IPS-11a (cell line): ENCODE results near the gene EFR3B.

Source experiments
- H3K4me3 ChIP-seq: one replicate; pipeline ENCODE4 v1.5.1; 2013; ENCODE audit warnings: low read depth, low read length, control low read depth

Gene EFR3B

DNA sequence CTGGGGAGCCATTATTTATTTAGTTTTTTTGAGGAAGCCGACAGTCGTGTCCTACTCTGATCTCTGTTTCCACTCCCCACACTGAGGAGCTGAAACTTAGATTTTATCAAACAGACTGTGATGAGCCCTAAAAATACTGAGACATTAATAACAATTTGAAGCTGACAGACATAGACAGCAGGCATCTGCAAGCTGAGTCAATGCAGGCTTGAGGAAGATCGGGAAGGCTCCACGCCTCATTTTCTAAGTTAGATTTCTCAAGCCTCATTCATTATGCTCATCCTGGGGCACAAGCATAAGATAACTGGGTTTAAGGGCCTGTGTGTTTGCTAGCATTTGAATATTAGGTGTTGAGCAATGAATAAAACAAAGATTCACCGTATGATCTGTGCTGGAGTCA lies 26.3 kb downstream of the EFR3B start:
- no peak overlapping the region for H3K4me3 ChIP-seq

DNA sequence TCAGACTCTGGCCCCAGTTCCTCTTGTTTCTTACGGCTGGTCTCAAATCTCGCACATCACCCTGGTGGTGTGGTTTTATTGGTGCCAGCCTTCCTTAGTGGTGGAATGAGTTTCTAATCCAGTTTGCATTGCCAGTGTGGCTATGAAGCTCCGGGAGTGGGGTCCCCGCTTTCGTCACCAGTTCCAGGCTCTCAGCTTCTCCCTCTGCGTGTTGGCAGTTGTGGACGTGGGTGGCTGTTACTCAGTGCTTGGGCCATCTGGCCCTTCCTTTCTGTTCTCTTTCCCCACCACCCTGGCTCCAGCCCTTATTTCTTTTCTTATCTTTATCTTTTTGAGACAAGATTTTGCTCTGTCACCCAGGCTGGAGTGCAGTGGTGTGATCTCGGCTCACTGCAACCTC lies 30.1 kb downstream of the EFR3B start:
- H3K4me3 ChIP-seq, result no peak overlapping the region

DNA sequence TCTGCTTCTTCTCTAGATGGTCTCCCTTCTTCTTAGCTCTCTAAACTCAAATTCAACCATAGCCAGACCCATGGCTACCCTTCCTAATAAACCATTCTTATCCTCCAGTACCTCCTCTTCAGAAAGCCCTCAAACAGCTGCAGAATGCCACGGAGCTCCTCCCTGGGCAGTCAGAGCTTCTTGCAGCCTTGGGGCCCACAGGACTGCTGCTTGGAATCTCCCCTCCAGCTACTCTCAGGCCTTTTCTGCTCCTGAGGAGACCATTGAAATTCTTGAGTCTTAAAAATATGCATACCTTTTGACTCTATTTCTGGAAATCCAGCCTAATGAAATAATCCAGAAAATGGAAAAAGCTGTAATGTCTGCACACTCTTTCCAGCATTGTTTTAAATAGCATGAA lies 30.7 kb downstream of the EFR3B start:
- no peak overlapping the region for H3K4me3 ChIP-seq

DNA sequence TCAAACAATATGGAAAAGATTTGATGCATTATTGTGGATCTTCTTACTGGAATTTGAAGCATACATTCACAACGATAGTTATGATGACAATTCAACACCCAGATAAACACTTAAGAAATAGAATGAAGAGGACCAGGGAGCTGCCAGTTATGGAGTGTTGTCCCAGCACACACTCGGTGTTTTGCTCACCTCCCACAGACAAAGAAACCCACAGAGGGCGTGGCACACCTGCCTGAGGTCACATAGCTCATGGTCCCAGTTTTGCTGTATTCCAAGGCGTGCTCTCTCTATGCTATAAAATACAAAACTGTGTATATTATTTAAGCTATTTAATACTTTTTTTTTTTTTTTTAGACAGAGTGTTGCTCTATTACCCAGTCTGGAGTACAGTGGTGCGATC lies 31.1 kb downstream of the EFR3B start:
- no peak overlapping the region for H3K4me3 ChIP-seq

DNA sequence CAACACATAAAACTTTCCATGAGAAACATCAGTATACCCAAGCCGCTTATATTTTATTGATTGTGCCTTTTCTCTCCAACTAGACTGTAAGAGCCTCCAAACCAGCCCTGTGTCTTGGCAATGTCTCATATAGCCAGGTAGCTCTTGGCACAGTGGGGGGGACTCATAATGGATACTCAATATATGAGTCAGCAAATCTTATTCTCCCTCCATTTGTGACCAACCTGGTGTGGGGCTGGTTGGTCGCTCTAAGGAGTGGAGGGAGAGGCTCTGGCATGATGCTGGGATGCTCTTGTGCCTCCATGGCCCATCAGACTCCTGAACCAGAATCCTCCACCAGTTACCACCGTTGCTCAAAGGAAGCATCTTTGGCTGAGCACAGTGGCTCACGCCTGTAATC lies 32.0 kb downstream of the EFR3B start:
- no peak overlapping the region for H3K4me3 ChIP-seq

DNA sequence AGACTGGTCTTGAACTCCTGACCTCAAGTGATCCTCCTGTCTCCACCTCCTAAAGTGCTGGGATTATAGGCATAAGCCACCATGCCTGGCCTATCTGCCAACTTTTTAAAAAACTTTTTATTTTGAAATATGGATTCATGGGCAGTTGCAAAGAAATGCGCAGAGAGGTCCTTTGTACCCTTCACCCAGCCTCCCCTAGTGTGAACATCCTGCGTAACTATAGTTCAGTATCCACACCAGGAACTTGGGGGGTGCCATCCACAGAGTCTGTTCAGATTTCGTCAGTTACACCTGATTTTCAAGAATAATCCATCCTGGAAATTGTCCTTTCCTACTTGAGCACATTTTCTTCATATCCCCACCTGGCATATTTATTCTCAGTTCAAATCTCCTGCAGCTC lies 33.0 kb downstream of the EFR3B start:
- no peak overlapping the region for H3K4me3 ChIP-seq

DNA sequence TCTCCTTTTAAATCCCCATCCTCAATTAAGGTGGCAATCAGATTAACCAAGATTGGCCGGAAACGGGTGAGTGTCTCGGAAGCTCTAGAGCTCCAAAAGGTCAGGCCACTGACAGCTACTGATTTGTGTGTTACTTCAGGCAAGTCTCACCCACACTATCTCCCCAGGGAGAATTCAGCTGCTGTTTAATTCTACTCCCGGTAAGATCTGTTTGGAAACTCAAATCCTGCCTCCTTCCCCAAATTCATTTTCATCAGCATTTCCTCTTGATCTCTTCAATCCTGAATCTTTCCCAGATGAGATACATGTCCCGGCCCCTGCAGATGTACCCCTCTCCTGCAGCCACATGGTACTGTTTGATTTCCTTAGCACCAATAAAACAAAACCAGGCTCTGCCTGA lies 34.9 kb downstream of the EFR3B start:
- no peak overlapping the region for H3K4me3 ChIP-seq

DNA sequence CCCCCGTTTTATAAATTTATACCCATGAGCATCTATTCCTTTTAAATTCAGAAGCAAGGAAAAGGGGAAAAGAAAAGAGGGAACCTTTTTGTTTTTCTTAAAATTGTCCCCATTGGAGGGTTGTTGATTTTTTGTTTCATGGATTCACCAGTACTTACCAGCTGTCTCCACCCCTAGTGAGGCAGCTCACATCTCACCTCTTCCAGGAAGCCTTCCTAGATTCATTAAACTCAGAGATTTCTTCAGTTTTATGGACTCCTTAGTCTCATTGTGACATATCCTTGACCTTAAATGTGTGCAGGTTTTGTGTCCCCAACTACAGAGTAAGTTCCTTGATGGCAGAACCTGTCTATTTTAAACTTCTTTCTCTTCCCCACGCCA lies 35.9 kb downstream of the EFR3B start:
- H3K4me3 ChIP-seq, result no peak overlapping the region

DNA sequence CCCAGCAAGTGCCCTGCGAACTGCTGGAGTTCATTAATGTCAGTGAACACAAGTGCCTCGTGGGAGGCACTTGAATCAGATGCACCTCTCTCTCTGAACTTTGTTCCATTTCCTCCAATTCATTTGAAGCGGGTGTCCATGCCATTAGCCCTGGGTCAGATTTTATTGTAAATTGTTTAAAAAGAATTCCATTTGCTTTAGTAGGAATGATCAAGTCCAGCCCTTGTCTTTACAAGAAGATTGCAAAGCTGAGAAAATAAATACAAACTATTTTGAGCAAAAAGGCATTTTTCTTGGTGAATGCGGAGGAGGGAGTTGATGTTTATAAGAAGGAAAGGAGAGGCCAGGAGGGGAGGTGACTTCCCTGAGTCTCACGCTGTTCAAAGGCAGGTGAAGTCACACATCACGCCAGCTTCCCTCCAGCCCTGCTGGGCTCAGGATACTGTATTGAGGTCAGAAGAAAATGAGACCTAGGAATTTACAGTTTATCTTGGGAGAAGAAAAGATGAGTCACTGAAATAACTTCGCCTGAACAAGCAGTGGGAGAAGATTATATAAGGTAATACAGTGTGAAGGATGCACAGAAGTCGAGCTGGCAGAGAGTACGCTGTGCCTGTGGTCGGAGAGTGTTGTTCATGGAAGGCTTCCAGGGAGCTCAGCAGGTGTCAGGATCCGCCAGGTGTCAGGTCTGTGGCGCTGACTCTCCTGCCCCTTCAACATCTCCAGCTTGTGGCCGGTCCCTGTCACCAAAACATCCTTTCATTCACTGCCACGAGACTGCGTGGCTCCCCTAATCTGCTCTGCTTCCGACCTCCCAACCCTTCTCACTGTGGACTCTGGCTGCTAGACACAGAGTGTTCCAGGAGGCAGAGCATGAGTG lies 36.5 kb downstream of the EFR3B start:
- no peak overlapping the region for H3K4me3 ChIP-seq

DNA sequence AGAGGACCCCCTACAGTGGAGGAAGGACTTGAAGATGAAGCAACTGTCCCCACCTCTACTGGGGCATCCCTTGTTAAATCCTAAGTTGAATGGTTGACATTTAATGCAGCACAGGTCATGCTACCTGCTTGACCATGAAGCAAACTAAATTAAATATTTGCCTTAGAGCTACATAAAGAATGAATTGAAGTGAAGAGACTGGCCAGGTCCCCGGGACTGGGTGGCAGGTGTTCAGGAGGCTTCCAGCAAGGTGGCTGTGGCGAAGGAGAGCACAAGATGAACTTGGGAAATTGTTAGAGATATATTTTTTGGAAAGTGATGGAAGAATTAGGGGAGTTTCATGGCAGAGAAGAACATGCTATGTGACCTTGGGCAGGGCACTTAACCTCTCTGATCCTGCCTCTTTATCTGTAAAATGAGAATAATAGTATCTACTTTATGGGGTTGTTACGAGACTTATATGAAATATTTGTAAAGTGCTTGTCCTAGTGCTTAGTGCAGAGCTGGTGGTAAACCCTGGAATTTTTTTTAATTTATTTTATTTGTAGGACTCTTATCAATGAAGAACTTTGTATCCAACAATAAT lies 37.3 kb downstream of the EFR3B start:
- H3K4me3 ChIP-seq, result no peak overlapping the region

DNA sequence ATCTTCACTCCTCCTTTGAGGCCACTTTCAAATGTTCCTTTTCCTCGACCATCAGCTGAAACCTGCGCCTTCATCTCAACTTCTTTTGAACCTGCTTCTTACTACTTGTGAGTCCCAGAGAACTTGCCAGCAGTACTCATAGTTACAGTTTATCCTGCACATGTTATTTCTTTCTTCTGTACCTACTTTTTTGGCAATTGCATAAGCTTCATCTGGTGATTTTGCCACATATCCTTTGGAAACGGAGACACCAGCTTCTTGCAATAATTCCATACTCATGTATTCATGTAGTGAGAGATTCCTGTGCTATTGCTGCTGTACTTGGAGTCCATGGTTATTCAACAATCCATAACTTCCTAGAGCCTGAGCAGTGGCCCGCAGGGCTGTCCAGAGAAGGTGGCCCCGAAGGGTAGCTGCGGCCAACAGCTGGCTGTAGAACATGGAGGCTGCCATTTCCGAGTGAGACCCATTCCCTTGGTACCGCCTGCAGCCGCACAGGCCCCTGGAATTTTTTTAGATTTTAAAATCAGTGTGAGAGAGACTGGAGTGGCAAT lies 39.4 kb downstream of the EFR3B start:
- H3K4me3 ChIP-seq, result no peak overlapping the region

DNA sequence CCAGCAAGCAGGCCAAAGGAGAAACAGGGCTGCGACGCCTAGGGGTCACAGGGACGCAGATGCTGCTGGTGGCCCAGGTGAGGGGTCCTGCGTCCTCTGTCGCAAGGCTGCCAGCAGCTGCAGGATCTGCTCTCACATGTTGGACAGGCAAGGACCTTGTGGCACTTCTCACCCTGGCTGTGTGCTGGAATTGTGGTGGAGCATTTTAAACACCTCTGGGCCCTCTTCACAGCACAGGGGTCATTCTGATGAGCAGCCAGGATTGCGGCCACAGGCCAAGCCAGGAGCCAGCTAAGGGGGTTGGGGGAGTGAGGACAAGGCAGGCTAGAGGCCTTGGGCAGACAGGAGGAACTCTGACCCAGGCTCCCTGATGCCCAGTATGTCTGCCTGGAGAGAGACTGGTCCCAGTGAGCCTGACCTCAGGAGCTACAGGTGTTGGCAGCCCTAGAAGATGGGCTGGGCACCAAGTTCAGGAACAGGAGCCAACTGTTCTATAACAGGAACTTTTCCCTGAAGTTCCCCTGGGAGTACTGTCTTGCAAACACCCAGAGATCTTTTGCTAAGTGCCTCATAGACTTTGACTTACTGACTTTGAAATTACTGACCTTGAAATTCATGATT lies 40.2 kb downstream of the EFR3B start:
- no peak overlapping the region for H3K4me3 ChIP-seq

DNA sequence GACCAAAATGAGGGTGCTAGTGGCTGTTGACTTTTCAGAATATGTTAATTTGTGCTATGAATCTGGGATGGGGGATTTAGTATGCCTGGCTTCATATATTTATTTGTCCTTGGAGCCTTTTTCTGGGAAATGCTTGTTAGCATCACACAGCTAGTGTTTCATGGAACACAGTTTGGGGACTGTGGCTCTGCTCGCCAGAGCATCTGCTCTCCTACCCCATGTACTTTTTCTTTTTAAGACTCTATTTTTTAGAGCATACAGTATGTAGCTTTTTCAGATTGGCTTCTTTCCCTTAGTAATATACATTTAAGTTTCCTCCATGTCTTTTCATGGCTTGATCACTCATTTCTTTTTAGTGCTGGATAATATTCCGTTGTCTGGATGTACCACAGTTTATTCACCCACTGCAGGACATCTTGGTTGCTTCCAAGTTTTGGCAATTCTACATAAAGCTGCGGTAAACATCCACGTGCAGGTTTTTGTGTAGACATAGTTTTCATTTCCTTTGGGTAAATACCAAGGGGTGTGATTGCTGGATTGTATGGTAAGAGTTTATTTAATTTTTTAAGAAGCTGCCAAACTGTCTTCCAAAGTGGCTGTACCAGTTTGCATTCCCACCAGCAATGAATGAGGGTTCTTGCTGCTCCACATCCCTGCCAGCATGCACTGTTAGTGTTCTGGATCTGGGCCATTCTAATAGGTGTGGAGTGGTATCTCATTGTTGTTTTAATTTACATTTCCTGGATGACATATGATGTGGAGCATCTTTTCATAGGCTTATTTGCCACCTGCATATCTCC lies 44.1 kb downstream of the EFR3B start:
- H3K4me3 ChIP-seq, result no peak overlapping the region

DNA sequence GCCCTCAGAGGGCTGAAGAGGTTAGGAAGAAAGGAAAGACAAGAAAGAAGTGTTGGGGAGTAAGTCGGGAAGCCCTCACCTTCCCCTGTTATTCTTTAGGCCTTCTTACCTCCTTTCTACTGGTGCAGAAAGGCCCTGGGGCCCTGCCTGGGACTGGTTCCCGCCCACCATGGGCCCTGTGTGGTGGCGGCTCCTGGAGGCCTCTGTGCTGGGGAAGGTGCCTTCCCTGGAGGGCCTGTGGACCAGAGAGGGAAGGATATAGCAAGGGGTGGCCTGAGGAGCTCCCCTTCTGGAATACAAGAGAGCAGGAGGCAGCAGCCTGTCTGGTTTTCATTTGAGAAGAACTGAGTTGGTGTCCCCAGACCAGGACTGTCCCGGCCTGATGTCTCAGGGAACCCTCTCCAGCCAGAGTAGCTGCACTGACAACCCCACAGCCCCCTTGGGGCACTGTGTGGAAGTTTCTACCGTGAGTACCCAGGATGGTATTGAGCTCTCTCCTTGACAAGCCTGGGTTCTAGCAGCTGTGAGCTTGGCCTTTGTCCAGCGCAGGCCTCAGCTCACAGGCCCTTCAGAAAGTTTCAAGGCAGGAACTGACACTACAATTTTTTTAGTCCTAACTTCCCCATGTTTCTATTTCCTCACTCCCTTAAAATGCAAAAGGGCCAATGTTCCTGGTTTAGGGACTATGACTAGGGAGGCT lies 47.1 kb downstream of the EFR3B start:
- no peak overlapping the region for H3K4me3 ChIP-seq

DNA sequence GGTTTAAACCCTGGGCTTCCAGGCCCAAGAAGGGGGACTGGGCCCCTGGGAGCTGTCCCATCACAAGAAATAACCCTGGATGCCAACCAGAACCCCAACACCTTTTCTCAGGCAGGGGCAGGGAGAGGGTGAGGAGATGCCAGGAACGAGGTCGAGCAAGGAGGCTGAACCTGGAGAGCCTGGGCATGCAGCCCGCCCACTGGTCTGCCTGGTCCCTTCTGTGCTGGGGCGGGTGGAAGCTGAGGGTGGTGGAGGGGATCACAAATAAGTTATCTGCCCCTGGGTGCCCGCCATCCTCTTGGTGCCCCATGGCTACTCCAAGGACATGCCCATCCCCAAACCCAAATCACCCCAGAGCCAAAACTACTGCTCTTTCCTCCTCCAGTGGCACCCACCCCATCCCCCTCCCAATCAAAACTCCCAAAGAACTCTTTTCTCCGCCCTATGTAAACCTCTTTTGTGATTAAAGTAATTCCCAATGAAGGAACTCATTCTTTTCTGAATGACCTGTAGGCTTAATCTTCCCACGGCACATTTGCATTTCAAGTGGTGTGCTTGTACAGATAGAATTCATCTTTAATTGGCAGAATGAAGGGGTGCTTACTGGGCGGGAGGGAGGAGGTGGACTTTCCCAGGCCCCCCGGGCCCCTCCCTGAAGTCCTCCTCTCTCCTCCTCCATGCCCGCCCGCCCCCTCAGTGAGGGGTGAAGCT lies 47.9 kb downstream of the EFR3B start:
- no peak overlapping the region for H3K4me3 ChIP-seq

DNA sequence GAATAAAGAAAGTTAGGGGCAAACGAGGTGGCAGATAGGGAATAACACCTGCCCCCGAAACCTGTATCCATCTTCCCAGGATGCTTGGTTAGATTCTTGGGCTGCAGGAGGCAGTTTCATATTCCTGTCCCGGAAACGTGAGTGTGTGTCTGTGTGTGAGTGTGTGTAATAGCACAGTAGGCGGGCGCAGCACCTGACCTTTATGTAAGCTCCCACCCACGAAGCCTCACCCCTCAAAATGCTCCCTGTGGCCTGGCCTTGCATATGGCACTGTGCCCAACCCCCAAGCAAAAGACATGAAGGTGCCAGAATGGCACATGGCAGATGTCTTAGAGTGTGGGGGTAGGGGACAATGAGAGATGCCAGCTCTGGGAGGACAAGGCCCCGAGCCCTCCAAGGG lies 48.9 kb downstream of the EFR3B start:
- no peak overlapping the region for H3K4me3 ChIP-seq

DNA sequence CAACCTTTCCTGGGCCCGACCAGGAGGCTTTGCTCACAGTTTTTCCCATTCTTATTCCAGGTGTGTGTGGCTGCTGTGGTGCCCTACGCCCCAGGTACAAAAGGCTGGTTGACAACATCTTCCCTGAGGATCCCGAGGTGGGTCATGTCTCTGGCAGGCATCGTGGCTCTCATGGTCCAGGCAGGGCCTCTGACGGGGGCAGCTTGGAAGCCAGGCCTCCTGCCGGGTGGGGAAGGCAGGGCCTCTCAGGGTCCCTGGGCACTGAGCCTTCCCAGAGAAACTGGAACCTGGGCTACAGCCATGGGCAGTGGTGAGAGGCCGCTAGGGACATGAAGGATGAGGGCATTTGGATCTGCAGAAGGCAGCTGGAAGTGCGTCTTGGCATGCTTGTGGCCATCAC lies 49.4 kb downstream of the EFR3B start:
- no peak overlapping the region for H3K4me3 ChIP-seq

DNA sequence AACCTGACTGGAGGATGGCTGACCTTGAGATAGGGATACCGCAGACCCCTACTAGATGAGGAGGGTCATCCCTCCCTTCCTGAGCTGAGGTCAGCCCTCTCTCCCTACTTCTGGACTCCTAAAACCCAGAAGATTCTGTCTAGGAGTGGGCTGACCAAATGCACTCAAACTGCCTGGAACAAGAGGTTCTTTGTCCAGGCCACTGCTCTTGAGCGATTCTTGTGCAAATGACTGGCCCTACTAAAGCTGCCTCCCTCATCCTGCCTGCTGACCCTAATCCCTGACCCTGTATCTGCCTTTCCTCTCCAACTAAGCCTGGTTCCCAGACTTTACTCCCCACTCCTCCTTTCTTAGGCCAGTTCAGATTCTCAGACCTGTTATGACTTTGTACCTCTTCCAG lies 56.2 kb downstream of the EFR3B start:
- H3K4me3 ChIP-seq, result no peak overlapping the region

DNA sequence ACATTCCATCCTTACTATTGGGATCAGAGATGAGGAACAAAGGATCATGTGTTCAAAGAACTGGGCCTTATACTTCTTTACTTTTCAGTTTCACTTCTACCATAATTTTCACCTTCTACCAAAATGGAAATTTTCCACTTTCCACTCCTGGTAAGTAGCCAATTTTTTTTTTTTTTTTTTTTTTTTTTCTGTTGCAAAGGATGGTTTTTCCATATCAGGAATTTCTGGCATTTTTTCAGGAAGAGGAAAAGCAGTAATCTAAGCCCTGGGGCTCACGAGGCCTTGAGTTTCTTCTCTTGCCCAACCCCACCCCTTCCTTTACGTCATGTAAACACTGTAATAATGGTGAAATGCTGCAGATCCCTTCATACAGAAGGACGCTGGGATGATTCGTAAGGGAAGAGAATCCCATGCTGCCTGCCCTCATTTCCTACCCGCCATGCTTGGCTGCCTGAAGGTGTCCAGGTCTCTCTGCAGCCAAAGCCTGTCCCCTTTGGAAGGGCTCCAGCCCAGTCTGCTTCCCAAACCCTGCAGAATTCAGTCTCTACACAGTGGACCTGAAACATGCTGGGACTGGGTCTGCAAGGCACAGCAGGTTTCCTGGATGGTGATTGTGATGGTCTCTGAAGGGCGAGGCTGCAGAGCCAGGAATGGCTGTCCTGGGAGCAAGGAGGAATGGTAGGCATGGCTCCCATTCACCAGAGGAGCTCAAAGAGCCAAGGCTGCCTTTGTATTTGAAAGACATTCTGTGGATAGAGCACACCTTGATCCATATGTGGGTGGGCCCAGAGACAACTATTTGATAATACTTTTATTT lies 57.0 kb downstream of the EFR3B start:
- H3K4me3 ChIP-seq, result no peak overlapping the region
